Right renal pelvis (tissue), 4 donors: ENCODE results near the gene CACNB2. TPM values are rescaled to one million over a fixed set of nuclear protein-coding genes. Genes with fewer than 3 reads are reported as not detected.

Experiments used
- DNase-seq, 4 donors: peaks; one replicate each; pipeline ENCODE4 v3.0.0-alpha.2; 2013; ENCODE audit warnings: low read depth in 4 of 4, low spot score in 3 of 4, missing footprints in 1 of 4
- polyA plus RNA-seq, 4 donors: library from polyadenylated mRNA; unstranded; fragments of 120-200 nt; gene quantifications; one replicate each; pipeline ENCODE4 v1.2.1, GENCODE V29; 2013; ENCODE audit not compliant: insufficient read length in 4 of 4

CACNB2 gene
- polyA plus RNA-seq, 4 donors = 3.0 to 3.4 (median 3.3) TPM

GRCh38 chr10:18369859-18370473 lies 229.7 kb downstream of the CACNB2 start:
- DNase-seq = no peak

GRCh38 chr10:18376650-18377049 lies 236.4 kb downstream of the CACNB2 start:
- no peak for DNase-seq

- DNase-seq = no peak
Observed at GRCh38 chr10:18377898-18378297, 237.7 kb downstream of the CACNB2 start.

- no peak for DNase-seq
Observed at GRCh38 chr10:18378766-18379165, 238.5 kb downstream of the CACNB2 start.

GRCh38 chr10:18381679-18382078 lies 241.5 kb downstream of the CACNB2 start:
- DNase-seq = no peak

- no peak for DNase-seq
Observed at GRCh38 chr10:18397906-18398305, 257.7 kb downstream of the CACNB2 start.

GRCh38 chr10:18399158-18399557 lies 258.9 kb downstream of the CACNB2 start:
- no peak for DNase-seq

- peak in 3 of 4 donors; percentile 24 to 44 (median 43) for DNase-seq
Observed at GRCh38 chr10:18400201-18400905, 260.1 kb downstream of the CACNB2 start.

GRCh38 chr10:18400906-18401245 lies 260.7 kb downstream of the CACNB2 start:
- DNase-seq = no peak

- no peak for DNase-seq
Observed at GRCh38 chr10:18401416-18402195, 261.4 kb downstream of the CACNB2 start.

- no peak for DNase-seq
Observed at GRCh38 chr10:18402853-18403252, 262.6 kb downstream of the CACNB2 start.

- no peak for DNase-seq
Observed at GRCh38 chr10:18404530-18404929, 264.3 kb downstream of the CACNB2 start.

GRCh38 chr10:18406136-18406535 lies 265.9 kb downstream of the CACNB2 start:
- DNase-seq = no peak

GRCh38 chr10:18409599-18410397 lies 269.6 kb downstream of the CACNB2 start:
- DNase-seq = no peak

- no peak for DNase-seq
Observed at GRCh38 chr10:18414061-18414460, 273.8 kb downstream of the CACNB2 start.

GRCh38 chr10:18417950-18418527 lies 277.8 kb downstream of the CACNB2 start:
- no peak for DNase-seq

GRCh38 chr10:18418541-18419215 lies 278.5 kb downstream of the CACNB2 start:
- DNase-seq = no peak

- no peak for DNase-seq
Observed at GRCh38 chr10:18419945-18420344, 279.7 kb downstream of the CACNB2 start.

- no peak for DNase-seq
Observed at GRCh38 chr10:18421726-18422293, 281.6 kb downstream of the CACNB2 start.
